GM12801 (cell line): ENCODE measurements around the gene FBP1.

Source experiments
- TF ChIP-seq, protein P1 (sequence below): IDR thresholded peaks from one replicate; pipeline ENCODE4 v1.5.1; 2011; ENCODE audit warnings: control low read depth; ENCODE audit not compliant: insufficient read length; ENCODE audit errors: extremely low read depth

FBP1 gene

DNA sequence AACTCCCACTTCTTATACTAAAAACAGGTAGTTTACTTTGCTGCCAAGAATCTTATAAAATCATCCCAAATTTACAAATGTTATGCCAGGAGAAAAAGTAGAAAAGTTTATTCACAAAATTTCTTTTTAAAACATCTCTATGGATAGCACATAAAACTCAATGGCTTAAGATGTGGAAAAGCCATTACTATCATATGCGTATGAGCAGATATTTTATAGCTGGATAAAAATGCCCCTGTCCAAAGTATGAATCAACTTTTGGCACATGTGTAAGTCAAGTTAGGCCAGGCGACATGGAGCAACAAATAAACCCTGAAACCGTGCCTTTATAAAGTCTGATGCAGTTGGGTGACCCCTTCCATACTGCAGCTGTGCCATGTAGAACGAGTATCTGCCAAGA, 38.6 kb upstream of the FBP1 start:
- TF ChIP-seq, protein P1, sequence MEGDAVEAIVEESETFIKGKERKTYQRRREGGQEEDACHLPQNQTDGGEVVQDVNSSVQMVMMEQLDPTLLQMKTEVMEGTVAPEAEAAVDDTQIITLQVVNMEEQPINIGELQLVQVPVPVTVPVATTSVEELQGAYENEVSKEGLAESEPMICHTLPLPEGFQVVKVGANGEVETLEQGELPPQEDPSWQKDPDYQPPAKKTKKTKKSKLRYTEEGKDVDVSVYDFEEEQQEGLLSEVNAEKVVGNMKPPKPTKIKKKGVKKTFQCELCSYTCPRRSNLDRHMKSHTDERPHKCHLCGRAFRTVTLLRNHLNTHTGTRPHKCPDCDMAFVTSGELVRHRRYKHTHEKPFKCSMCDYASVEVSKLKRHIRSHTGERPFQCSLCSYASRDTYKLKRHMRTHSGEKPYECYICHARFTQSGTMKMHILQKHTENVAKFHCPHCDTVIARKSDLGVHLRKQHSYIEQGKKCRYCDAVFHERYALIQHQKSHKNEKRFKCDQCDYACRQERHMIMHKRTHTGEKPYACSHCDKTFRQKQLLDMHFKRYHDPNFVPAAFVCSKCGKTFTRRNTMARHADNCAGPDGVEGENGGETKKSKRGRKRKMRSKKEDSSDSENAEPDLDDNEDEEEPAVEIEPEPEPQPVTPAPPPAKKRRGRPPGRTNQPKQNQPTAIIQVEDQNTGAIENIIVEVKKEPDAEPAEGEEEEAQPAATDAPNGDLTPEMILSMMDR = no peak

DNA sequence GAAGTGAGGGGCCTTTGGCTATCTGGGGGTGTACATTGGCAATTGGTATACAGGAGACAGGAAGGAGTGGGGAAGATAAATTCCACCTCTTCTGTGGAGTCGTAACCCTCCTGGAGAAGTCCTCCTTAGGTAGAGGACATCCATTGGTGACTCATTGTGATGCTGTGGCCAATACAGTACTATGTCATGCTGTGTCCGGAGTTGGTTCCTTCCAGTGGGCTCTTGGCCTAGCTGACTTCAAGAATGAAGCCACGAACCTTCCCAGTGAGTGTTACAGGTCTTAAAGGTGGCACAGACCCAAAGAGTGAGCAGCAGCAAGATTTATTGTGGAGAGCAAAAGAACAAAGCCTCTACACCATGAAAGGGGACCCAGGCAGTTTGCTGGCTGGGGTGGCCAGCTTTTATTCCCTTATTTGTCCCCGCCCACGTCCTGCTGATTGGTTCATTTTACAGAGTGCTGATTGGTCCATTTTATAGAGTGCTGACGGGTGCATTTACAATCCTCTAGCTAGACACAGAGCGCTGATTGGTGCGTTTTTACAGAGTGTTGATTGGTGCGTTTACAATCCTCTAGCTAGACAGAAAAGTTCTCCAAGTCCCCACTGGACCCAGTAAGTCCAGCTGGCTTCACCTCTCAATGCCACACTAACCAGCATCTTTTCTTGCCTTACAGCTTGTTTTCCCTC, 37.3 kb upstream of the FBP1 start:
- TF ChIP-seq, protein P1 = no peak

DNA sequence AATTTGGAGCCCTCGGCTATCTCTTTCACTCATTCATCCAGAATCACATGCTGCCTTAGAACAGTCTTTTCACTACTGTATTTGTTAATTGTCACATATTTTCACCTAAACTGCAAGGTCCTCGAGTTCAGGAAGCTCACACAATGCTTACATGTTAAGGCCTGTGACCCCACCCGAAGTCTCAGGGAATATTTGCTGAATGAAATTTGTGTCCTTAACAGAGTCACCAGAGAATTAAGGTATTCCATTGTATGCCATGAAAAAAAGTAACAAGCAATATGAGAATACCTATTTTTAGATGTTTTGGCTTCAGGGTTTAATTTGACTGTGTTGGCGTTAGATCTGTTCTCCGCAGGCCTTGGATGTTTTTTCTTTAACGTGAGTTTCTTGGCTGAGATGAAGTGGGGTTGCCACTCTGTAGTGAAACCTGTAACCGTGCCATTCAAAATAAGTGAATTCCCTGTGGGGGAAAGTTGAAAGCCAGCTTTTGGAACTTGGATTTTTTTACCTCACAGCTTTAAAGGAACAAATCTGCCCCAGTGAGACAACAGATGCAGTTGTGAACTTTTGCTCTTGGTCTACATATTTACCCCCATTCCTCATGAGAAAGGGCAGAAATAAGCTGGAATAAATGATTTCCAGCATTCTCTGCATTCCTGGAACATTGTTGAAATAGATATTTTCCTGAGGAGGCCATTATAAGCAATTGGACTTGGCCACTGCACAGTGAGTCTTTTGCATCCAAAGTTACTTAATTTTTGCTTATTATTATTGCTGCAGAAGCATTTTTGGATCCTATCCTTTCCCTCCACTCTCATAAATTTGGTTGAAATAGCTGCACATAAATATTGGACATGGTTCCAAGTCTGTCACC, 35.9 kb upstream of the FBP1 start:
- TF ChIP-seq, protein P1 = no peak

DNA sequence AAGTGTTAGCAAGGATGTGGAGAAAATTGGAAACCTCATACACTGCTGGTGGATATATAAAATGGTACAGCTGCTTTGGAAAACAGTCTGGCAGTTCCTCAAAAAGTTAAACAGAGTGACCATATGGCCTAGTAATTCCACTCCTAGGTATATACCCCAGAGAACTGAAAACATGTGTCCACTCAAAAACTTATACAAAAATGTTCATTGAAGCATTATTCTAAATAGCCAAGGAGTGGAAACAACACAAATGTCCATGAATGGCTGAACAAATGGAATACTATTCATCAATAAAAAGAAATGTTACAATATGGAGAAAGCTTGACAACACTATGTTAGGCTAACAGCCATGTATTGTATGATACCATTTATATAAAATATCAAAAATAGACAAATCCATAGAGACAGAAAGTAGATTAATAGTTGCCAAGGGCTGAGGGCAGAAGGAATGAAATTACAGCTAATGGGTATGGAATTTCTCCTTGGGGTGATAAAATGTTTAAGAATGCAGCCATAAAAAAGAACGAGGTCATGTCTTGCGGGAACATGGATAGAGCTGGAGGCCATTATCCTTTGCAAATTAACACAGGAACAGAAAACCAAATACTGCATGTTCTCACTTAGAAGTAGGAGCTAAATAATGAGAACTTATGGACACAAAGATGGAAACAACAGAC, 33.6 kb upstream of the FBP1 start:
- TF ChIP-seq, protein P1 = no peak

DNA sequence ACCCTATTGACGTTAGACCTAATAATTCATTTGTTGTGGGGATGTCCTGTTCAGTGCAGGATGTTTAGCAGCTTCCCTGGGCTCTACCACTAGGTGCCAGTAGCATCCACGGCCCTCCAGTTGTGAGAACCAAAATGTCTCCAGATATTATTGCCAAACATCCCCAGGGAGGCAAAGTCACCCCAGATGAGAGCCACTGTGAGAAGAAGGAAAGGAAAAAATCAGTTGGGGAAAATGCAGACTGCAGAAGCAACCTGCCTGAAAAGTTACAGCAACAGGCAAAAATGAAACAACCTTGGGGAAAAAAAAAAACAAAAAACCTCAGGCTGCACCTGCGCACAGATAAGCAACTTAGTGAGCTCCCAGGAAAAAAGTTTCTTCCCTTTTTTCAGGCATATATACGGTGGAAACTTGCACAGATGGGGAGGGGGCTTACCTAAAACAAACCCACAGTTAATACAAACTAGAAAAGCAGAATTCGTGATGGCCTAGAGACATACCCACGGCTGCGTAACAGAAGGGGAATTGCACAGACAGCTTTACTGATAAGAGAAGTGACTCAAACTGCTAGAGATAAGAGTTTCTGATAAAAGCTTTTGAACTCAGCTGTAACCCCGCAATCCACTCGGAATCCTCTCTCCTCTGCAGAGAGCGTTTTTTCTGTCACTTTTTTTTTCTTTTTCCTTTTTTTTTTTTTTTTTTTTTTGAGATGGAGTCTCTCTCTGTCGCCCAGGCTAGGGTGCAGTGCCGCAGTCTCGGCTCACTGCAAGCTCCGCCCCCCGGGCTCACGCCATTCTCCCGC, 29.8 kb upstream of the FBP1 start:
- TF ChIP-seq, protein P1 = no peak

DNA sequence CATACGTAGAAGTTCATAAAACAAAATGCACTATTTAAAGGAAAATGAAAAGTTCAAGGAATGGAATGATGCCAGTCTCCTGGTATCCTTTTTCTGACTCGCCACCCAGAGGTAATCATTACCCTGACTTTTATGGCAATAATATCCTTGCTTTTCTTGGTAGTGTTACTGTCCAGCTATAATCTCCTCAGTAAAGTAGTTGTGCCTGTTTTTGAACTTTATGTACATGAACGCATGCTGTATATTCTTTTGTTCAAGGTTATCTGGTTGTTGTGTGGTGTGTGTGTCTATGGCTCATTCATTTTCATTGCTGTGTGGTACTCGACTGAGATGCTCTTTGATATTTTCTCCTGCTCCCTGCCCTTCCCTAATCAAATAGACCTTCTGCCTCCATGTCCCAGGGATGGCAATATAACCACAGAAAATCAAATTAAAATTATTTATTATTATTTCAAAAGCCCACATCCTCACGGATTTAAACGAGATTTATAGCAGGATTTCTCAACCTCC, 29.2 kb upstream of the FBP1 start:
- TF ChIP-seq, protein P1 = no peak
